Measurements from ENCODE around the gene VWC2L.

DNA sequence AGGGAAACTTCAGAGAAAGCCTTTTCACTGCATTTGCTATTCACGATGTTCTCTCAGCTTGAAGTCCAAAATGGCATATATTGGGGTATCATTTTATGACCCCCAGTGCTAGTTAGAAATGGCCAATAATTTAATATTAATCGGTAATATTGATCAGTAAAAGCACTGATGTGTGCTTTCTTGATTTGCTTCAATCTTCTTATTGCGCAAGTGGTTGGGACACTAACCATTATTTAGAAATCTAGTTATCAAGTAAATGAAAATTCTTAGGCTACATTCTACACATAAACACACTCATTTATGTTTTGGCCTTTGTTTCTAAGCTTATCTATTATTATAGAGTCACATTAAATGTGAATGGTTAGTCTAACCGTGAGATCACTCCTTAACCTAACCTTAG, 49.7 kb upstream of the VWC2L start:
- TF ChIP-seq, protein P1, sequence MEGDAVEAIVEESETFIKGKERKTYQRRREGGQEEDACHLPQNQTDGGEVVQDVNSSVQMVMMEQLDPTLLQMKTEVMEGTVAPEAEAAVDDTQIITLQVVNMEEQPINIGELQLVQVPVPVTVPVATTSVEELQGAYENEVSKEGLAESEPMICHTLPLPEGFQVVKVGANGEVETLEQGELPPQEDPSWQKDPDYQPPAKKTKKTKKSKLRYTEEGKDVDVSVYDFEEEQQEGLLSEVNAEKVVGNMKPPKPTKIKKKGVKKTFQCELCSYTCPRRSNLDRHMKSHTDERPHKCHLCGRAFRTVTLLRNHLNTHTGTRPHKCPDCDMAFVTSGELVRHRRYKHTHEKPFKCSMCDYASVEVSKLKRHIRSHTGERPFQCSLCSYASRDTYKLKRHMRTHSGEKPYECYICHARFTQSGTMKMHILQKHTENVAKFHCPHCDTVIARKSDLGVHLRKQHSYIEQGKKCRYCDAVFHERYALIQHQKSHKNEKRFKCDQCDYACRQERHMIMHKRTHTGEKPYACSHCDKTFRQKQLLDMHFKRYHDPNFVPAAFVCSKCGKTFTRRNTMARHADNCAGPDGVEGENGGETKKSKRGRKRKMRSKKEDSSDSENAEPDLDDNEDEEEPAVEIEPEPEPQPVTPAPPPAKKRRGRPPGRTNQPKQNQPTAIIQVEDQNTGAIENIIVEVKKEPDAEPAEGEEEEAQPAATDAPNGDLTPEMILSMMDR (IDR thresholded peaks at IDR 0.05): no peak
- no peak for TF ChIP-seq ZFX (IDR thresholded peaks at IDR 0.05; ENCODE audit: borderline replicate concordance)
